HEK293 (cell line): ENCODE measurements around the gene GINS1.

Source experiments
- CTCF ChIA-PET: fragments of 350-600 bp; formaldehyde crosslinking; extraction: SDS; loops from one replicate; lab custom pipeline; 2021; ENCODE audit warnings: antibody characterized with exemption; lab: Yijun Ruan, JAX
- POLR2A ChIA-PET: fragments of 300-600 bp; formaldehyde crosslinking; extraction: SDS; loops from one replicate; lab custom pipeline; 2020; ENCODE audit warnings: antibody characterized with exemption, inconsistent platforms; lab: Yijun Ruan, JAX
- H3K27ac ChIP-seq: fragments of 200-500 bp; sonication (Bioruptor generic); 2 replicates; pipeline ENCODE4 v1.5.1; 2014; ENCODE audit warnings: low read depth, low read length, control low read depth, inconsistent platforms; ENCODE audit errors: extremely low read depth
- H3K36me3 ChIP-seq, 2 experiments: fragments of 200-500 bp in 1 of 2; sonication (Bioruptor generic) in 1 of 2; 1 replicate in 1 of 2; 2 replicates in 1 of 2; pipeline ENCODE4 v1.5.1; 2014 to 2017; ENCODE audit warnings: inconsistent platforms in 2 of 2, low read length in 2 of 2; ENCODE audit not compliant: control insufficient read depth in 2 of 2, insufficient read depth in 1 of 2
- H3K4me1 ChIP-seq: fragments of 200-500 bp; sonication (Bioruptor generic); 2 replicates; pipeline ENCODE4 v1.5.1; 2014; ENCODE audit warnings: mild to moderate bottlenecking, low read length, inconsistent platforms; ENCODE audit not compliant: control insufficient read depth, insufficient read depth
- H3K4me3 ChIP-seq: 2 replicates; pipeline ENCODE4 v1.5.1; 2011; ENCODE audit warnings: low read depth, mild to moderate bottlenecking, control low read depth, low read length, moderate library complexity
- H3K9me3 ChIP-seq: fragments of 200-500 bp; sonication (Bioruptor generic); 2 replicates; pipeline ENCODE4 v1.5.1; 2014; ENCODE audit warnings: low read depth, low read length, inconsistent platforms; ENCODE audit not compliant: control insufficient read depth, insufficient read depth
- EGR2 ChIP-seq: fragments of 450-650 bp; formaldehyde crosslinking; IDR thresholded peaks from 2 replicates; pipeline ENCODE4 v1.5.1; 2016; ENCODE audit warnings: low read depth, missing biosample characterization, missing genetic modification characterization
- PRDM1 ChIP-seq: fragments of 450-650 bp; formaldehyde crosslinking; IDR thresholded peaks from 2 replicates; pipeline ENCODE4; 2016; ENCODE audit warnings: missing biosample characterization, missing genetic modification characterization
- ZBTB10 ChIP-seq: fragments of 450-650 bp; formaldehyde crosslinking; IDR thresholded peaks from 2 replicates; pipeline ENCODE4 v1.5.1; 2016; ENCODE audit warnings: missing biosample characterization, missing genetic modification characterization
- ZBTB11 ChIP-seq: fragments of 450-650 bp; formaldehyde crosslinking; conservative IDR thresholded peaks from 2 replicates; pipeline ENCODE4 v1.5.1; 2016; ENCODE audit warnings: low read depth, missing biosample characterization, missing genetic modification characterization
- ZBTB49 ChIP-seq: fragments of 450-650 bp; formaldehyde crosslinking; IDR thresholded peaks from 2 replicates; pipeline ENCODE4 v1.5.1; 2016; ENCODE audit warnings: missing biosample characterization, missing genetic modification characterization, low read depth
- ZFHX2 ChIP-seq: fragments of 450-650 bp; formaldehyde crosslinking; conservative IDR thresholded peaks from 2 replicates; pipeline ENCODE4 v1.5.1; 2016; ENCODE audit warnings: missing biosample characterization, missing genetic modification characterization
- ZNF221 ChIP-seq: fragments of 450-650 bp; formaldehyde crosslinking; IDR thresholded peaks from 2 replicates; pipeline ENCODE4 v1.5.1; 2017; ENCODE audit warnings: missing biosample characterization, missing genetic modification characterization, borderline replicate concordance
- ZNF426 ChIP-seq: fragments of 450-650 bp; formaldehyde crosslinking; IDR thresholded peaks from 2 replicates; pipeline ENCODE4 v1.5.1; 2017; ENCODE audit warnings: missing biosample characterization, missing genetic modification characterization, mild to moderate bottlenecking, inconsistent platforms, moderate library complexity
- ZNF529 ChIP-seq: fragments of 450-650 bp; formaldehyde crosslinking; IDR thresholded peaks from 2 replicates; pipeline ENCODE4 v1.5.1; 2017; ENCODE audit warnings: missing genetic modification characterization, missing biosample characterization; ENCODE audit not compliant: insufficient replicate concordance
- ZNF600 ChIP-seq: fragments of 450-650 bp; formaldehyde crosslinking; IDR thresholded peaks from 2 replicates; pipeline ENCODE4 v1.5.1; 2016; ENCODE audit warnings: missing biosample characterization, missing genetic modification characterization

The GINS1 gene

GRCh38 chr20:25468126-25469075 lies 60.9 kb downstream of the GINS1 start:
- Histone ChIP-seq H3K27ac (no peak overlapping the region), H3K9me3 (no peaks in the 10 kb centered on the region), H3K36me3 (peaks cover 3 to 74% of the 10 kb centered on the region in 2 experiments; a peak in 2 of 3 replicates), H3K4me1 (no peaks in the 10 kb centered on the region), H3K4me3 (no peak overlapping the region)
- no peak for TF ChIP-seq ZBTB11 (tag by site-specific recombination)
- 0 out of 2 replicates have a peak, but pooled peaks have one; percentile 30 for TF ChIP-seq ZBTB10 (tag by site-specific recombination)
- no peak for TF ChIP-seq ZNF426 (tag by site-specific recombination)
- no peak for TF ChIP-seq ZNF600 (tag by site-specific recombination)
- peak; percentile 53 for TF ChIP-seq PRDM1 (tag by site-specific recombination)
- no peak for TF ChIP-seq ZNF529 (tag by site-specific recombination)
- ChIA-PET POLR2A (no interaction called here), CTCF (interaction anchor here (0.7 kb wide), 1 partner anchor 38 kb away, joined by 3 read pairs; no protein-coding TSS in a partner anchor)

GRCh38 chr20:25469558-25469957 lies 62.1 kb downstream of the GINS1 start:
- Histone ChIP-seq H3K27ac (no peak overlapping the region), H3K9me3 (no peaks in the 10 kb centered on the region), H3K4me1 (no peaks in the 10 kb centered on the region), H3K36me3 (peaks cover 3 to 70% of the 10 kb centered on the region in 2 experiments; a peak in 2 of 3 replicates), H3K4me3 (no peak overlapping the region)
- TF ChIP-seq EGR2 (tag by site-specific recombination) (peak; percentile 78), ZNF221 (no peak), ZBTB49 (tag by site-specific recombination) (no peak), ZFHX2 (tag by site-specific recombination) (peak; percentile 59)
- CTCF ChIA-PET, result interaction anchor here (1.3 kb wide), 1 partner anchor 9 kb away, joined by 3 read pairs; no protein-coding TSS in a partner anchor
- POLR2A ChIA-PET, result no interaction called here
